ENCODE results near the gene CGNL1.

The CGNL1 gene

GRCh38 chr15:57424628-57425405 lies 48.5 kb downstream of the CGNL1 start:
- DNase-seq (ENCODE audit: low read depth): no peak

- no peak for DNase-seq (ENCODE audit: low read depth)
Observed at GRCh38 chr15:57425842-57426241, 49.5 kb downstream of the CGNL1 start.

GRCh38 chr15:57427367-57427821 lies 51.1 kb downstream of the CGNL1 start:
- peak; percentile 67 for DNase-seq (ENCODE audit: low read depth)

DNA sequence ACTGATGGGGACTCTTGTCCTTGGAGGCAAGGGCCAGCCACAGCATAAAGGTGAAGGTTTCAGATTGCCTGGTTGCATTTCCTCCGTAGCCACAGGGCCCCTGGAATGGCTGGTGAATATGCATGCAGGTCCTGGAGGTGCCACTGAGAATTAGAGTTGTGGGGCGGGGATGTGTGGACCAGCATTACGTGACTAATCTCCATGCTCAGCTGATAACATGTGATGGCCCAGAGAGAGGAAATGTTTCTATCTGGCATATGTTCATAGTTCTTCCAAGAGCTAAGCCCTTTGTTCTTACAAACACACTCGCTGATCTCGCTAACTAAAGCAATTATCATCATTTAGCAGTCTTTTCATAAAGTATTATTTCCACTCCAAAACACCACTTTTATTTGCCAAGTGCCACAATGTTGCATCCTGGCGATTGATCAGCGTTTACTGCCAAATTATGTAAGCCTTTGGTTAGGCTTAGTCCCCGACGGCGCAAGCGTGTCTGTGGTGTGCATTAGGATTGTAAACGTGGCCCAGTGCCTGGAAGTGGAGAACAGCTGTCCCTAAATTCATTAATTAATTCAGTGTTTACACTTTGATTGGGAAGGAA lies 55.9 kb downstream of the CGNL1 start:
- DNase-seq (ENCODE audit: low read depth): peak; percentile 10

GRCh38 chr15:57436166-57436565 lies 59.9 kb downstream of the CGNL1 start:
- DNase-seq (ENCODE audit: low read depth): no peak

DNA sequence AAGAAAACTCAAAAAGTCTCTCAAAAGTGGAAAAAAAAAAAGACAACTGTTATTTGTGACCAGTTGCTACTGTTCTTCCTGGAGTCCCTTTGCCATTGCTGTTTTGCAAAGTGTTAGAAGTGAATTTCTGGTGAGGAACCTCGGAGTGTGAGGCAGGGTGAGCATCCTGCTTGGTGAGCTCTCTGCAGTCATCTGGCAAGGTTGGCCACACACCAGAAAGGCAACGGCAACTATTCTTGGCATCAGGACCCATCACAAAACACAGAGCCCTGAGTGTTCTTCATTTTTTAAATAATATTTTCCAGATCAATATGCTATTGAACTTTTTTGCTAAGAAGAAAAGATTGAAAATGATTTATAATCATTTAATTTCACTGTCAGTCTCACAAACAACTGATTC lies 60.7 kb downstream of the CGNL1 start:
- DNase-seq (ENCODE audit: low read depth): no peak

DNA sequence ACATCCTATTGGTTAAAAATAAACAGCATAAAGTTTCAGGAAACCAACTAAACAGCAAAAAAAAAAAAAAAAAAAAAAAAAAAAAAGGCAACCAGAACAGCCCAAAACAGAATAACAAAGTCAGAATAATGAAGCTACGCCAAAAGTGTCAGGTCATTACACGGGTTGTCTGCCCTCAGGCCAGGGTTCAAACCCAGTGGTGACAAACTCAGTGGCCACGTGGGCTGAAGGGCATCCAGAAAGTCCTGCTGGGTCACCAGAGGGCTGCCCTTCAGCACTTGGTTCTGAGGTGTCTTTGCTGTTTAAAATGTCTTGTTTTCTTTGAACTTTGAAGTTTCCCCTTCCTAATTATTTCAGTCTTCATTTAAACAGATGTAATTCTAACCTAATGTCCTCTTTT lies 61.3 kb downstream of the CGNL1 start:
- DNase-seq (ENCODE audit: low read depth): no peak

- no peak for DNase-seq (ENCODE audit: low read depth)
Observed at GRCh38 chr15:57438166-57438565, 61.9 kb downstream of the CGNL1 start.

DNA sequence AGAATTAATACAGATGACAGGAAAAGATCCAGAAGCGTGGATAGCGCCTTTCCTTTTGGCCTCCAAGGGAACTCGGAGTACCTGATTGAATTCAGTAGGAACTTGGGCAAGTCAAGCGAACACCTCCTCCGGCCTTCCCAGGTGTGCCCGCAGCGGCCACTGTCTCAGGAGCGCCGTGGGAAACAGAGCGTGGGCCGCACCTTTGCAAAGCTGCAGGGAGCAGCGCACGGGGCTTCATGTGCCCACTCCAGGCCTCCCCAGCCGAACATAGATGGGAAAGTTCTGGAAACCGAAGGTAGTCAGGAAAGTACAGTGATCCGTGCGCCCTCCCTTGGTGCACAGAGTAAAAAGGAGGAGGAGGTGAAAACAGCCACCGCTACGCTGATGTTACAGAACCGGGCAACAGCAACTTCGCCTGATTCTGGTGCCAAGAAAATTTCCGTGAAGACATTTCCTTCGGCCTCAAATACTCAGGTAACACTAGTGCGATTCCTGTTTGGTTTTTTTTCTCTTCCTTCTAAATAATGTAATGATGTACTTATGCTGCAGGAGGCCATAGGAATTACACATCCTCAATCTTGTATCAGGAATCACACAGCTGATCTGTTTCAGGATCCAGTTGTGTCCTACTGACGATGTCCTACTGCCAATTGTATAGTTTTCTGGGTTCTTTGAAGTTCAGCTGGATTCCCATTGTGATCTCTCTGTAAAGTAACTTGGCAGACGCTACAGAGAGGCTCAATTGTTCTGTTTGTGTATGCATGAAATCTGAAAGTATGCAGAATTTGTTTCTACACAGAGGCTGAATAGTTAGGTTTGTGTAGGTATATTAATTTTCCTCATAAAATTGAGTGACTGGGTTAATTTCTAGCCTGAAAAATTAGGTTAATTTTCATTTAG lies 63.1 kb downstream of the CGNL1 start:
- no peak for DNase-seq (ENCODE audit: low read depth)

GRCh38 chr15:57440167-57440566 lies 63.9 kb downstream of the CGNL1 start:
- DNase-seq (ENCODE audit: low read depth): no peak

DNA sequence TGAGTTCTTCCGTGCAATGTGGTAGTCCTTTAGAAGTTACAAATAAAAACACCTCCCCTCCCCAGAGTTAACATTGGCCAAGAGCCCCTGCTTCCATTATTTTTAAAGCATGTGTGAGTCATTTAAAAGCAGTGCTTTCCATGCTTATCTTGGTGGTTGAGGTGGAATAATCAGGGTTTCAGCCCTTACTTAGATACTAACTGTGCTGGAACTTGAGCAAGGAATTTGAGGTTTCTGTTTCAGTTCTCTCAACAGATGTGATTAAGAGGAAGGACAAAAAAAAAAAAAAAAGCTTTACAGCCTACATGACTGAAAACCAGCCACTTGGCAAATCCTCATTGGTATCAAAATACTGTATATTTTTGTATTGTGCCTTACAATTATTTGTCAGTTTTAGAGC lies 64.5 kb downstream of the CGNL1 start:
- no peak for DNase-seq (ENCODE audit: low read depth)

GRCh38 chr15:57442335-57442734 lies 66.0 kb downstream of the CGNL1 start:
- no peak for DNase-seq (ENCODE audit: low read depth)

DNA sequence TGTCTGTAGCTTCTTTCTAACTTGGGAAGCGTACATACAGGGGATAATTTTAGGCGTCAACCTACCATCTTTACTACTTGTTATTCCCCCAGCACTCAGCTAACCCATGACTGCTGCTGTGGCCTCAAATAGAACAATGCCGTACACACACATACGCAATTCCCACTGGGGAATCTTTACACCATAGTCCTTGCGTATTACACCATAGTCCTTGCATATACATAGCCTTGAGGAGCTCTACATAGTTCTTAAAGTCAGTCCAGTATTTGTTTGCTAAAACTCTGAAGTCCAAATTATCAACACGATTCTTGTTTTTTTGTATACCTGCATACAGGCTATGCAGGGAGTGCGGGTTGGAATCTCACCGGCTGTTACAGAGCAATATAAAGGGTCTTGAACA lies 67.2 kb downstream of the CGNL1 start:
- no peak for DNase-seq (ENCODE audit: low read depth)

DNA sequence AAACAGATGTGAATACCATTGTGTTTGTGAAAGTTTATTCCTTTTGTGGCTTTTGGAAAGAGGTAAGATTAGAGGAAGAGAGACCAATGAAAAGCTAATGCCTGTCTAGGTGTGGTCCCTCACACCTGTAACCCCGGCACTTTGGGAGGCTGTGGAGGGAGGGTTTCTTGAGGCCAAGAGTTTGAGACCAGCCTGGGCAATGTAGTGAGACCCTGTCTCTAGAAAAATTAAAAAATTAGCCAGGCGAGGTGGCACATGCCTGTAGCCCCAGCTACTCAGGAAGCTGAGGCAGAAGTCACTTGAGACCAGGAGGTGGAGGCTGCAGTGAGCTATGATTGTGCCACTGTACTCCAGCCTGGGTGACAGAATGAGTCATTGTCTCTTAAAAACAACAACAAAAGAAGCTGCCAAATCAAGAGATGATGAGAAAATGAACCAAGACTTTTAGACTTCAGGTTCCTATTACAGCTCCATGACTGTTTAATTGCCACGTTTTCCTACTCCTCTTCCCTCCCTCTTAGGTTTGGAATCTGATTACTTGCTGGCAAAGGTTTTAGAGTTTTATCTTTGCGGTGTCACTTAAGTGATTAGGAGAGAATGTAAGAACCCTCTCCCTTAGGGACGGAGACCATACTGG lies 68.7 kb downstream of the CGNL1 start:
- DNase-seq (ENCODE audit: low read depth): no peak

- no peak for DNase-seq (ENCODE audit: low read depth)
Observed at GRCh38 chr15:57445872-57446271, 69.6 kb downstream of the CGNL1 start.

- DNase-seq (ENCODE audit: low read depth): no peak
Observed at GRCh38 chr15:57446393-57446792, 70.1 kb downstream of the CGNL1 start.

GRCh38 chr15:57451555-57451954 lies 75.2 kb downstream of the CGNL1 start:
- DNase-seq (ENCODE audit: low read depth): no peak

- no peak for DNase-seq (ENCODE audit: low read depth)
Observed at GRCh38 chr15:57452090-57452754, 75.9 kb downstream of the CGNL1 start.

DNA sequence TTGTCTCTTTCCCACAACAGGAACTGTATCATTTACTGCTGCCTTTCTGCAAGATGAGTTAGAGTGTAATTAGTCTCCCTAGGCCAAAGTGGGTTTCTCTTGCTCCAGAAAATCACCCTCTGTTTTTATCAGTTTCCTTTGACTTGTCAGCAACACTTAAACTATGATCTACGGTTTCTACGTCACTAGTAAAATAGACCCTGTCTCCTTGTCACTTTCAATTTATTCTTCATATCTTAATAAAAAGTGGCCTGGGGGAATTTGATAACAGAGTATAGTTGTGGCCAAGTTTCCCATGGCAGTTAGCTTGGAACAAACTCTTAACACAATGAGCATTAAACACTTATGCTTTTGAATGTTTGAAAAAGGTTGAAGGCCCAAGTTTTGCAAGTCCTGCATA lies 79.6 kb downstream of the CGNL1 start:
- DNase-seq (ENCODE audit: low read depth): no peak

- DNase-seq (ENCODE audit: low read depth): no peak
Observed at GRCh38 chr15:57456559-57456958, 80.3 kb downstream of the CGNL1 start.

DNA sequence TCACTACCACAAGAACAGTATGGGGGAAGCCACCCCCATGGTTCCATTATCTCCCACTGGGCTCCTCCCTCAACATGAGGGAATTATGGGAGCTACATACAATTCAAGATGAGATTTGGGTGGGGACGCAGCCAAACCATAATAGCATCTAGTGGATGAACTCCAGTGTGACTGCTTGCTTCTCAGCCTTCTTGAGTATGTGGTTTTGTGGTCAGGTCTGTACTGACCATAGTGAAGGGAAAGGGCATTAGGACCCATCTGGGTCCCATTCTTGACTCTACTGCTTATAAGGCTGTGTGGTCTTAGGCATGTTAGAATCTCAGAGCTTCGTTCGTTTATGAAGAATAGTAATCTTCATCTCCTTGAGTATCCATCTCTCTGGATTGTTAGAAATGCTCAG lies 81.4 kb downstream of the CGNL1 start:
- DNase-seq (ENCODE audit: low read depth): no peak

DNA sequence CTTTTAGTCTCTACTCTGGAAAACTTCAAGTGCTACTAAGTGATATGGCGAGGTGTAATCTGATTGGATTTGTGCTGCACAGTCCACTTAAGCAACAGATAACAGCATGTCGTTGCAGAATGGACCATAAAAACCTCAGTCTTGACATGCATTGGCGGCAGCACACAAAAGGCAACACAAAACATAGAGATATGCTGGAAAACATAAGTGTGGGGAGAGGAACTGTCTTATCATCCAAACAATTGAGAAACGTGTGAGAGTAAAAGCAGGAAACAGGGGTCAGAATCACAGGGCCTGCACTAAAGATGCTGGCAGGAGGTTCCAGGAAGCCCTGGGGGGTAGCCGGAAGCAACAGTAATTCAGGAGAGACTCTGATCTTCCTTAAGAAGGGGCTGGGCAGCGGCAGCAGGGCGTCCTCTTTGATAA lies 82.1 kb downstream of the CGNL1 start:
- DNase-seq (ENCODE audit: low read depth): no peak
